Gastroesophageal sphincter (tissue), 4 donors: ENCODE results near the gene ABLIM2. TPM values are rescaled to one million over a fixed set of nuclear protein-coding genes. Genes with fewer than 3 reads are reported as not detected.

Experiments
- ATAC-seq: fragments of 150-250 bp; one replicate; pipeline ENCODE4 v1.9.1; 2016; ENCODE audit warnings: mild to moderate bottlenecking, moderate library complexity
- H3K27ac ChIP-seq, 4 donors: fragments of 200-600 bp; sonication (generic) in 3 of 4; 1 replicate in 3 of 4; 2 replicates in 1 of 4; pipeline ENCODE4 v1.5.1; 2016 to 2019
- H3K27me3 ChIP-seq: fragments of 200-600 bp; sonication (generic); one replicate; pipeline ENCODE4 v1.5.1; 2019
- H3K36me3 ChIP-seq, 2 donors: fragments of 200-600 bp; sonication (generic); one replicate each; pipeline ENCODE4 v1.5.1; 2019; ENCODE audit warnings: control low read depth in 1 of 2
- H3K4me1 ChIP-seq, 3 donors: fragments of 200-600 bp; sonication (generic); 1 replicate in 2 of 3; 2 replicates in 1 of 3; pipeline ENCODE4 v1.5.1; 2016 to 2019; ENCODE audit warnings: control low read depth in 2 of 3
- H3K4me3 ChIP-seq, 2 donors: fragments of 200-600 bp; sonication (generic); one replicate each; pipeline ENCODE4 v1.5.1; 2019; ENCODE audit warnings: mild to moderate bottlenecking in 1 of 2, moderate library complexity in 1 of 2
- H3K9me3 ChIP-seq, 3 donors: fragments of 200-600 bp; sonication (generic); one replicate each; pipeline ENCODE4 v1.5.1; 2017 to 2019; ENCODE audit warnings: control low read depth in 2 of 3
- CTCF ChIP-seq, 4 experiments: fragments of 200-600 bp in 2 of 4; fragments of 450-650 bp in 2 of 4; sonication (generic) in 1 of 4; IDR thresholded peaks; one replicate each; pipeline ENCODE4 v1.5.1; 2017 to 2019; ENCODE audit warnings: antibody characterized with exemption in 4 of 4, mild to moderate bottlenecking in 2 of 4, moderate library complexity in 2 of 4
- EP300 ChIP-seq: sonication (generic); formaldehyde crosslinking; IDR thresholded peaks from one replicate; pipeline ENCODE4 v1.6.1; 2017; ENCODE audit warnings: antibody characterized with exemption, mild to moderate bottlenecking
- POLR2A ChIP-seq, 2 donors: fragments of 450-650 bp; IDR thresholded peaks; one replicate each; pipeline ENCODE4 v1.6.1; 2017; ENCODE audit warnings: antibody characterized with exemption in 2 of 2, mild to moderate bottlenecking in 2 of 2, moderate library complexity in 1 of 2
- POLR2AphosphoS5 ChIP-seq: sonication (generic); formaldehyde crosslinking; IDR thresholded peaks from one replicate; pipeline ENCODE4 v1.6.1; 2017; ENCODE audit warnings: antibody characterized with exemption
- WGBS, 2 donors: methylation state at CpG; one replicate each; pipeline ENCODE4 v1.1.5; 2018; ENCODE audit warnings: low coverage in 1 of 2; 5-methylcytosine and 5-hydroxymethylcytosine counted together
- total RNA-seq, 4 donors: library from RNA; depleted of rRNA; stranded (reverse); fragments of >200 nt; gene quantifications; one replicate each; pipeline ENCODE4 v1.1.0, GENCODE V29; 2016

Gene ABLIM2
- total RNA-seq, 4 donors from 2014 or later: 5.0 to 13.5 (median 8.0) TPM

GRCh38 chr4:8102076-8102355 lies 56.6 kb downstream of the ABLIM2 start:
- no peak for ATAC-seq
- Histone ChIP-seq H3K4me3 (no peak overlapping the region), H3K36me3 (peaks cover 0 to 27% of the 10 kb centered on the region in 2 donors), H3K9me3 (no peaks in the 10 kb centered on the region), H3K27me3 (no peaks in the 10 kb centered on the region), H3K4me1 (peaks cover 0 to 22% (median 0%) of the 10 kb centered on the region in 3 donors), H3K27ac (peak overlapping the region in 1 of 4 donors; percentile 20)
- 86 to 88% methylated on average over 1 to 3 of the region's 3 CpGs for WGBS, 2 donors
- TF ChIP-seq POLR2AphosphoS5: no peak

GRCh38 chr4:8101213-8102075 lies 57.2 kb downstream of the ABLIM2 start:
- Histone ChIP-seq H3K27me3 (no peaks in the 10 kb centered on the region), H3K9me3 (no peaks in the 10 kb centered on the region), H3K4me1 (peaks cover 0 to 22% (median 0%) of the 10 kb centered on the region in 3 donors), H3K4me3 (no peak overlapping the region), H3K27ac (peak overlapping the region in 2 of 4 donors; percentile 28 to 40), H3K36me3 (peaks cover 0 to 32% of the 10 kb centered on the region in 2 donors)
- no peak for TF ChIP-seq POLR2A (IDR thresholded peaks at IDR 0.05)
- no peak for TF ChIP-seq EP300
- TF ChIP-seq POLR2AphosphoS5: peak; percentile 44
- ATAC-seq: peak; percentile 66
- 65 to 67% methylated on average over 5 to 18 of the region's 23 CpGs for WGBS, 2 donors

- Histone ChIP-seq H3K4me1 (peaks cover 0 to 22% (median 0%) of the 10 kb centered on the region in 3 donors), H3K4me3 (no peak overlapping the region), H3K27me3 (no peaks in the 10 kb centered on the region), H3K36me3 (peaks cover 0 to 31% of the 10 kb centered on the region in 2 donors), H3K9me3 (peaks cover 0 to 1% (median 0%) of the 10 kb centered on the region in 3 donors), H3K27ac (peak overlapping the region in 2 of 4 donors; percentile 38 to 49)
- peak; percentile 37 for ATAC-seq
- WGBS, 2 donors: 73 to 76% methylated on average over 3 to 4 of the region's 4 CpGs
- TF ChIP-seq POLR2AphosphoS5 (peak; percentile 67), POLR2A (IDR thresholded peaks at IDR 0.05) (no peak)
Measured at GRCh38 chr4:8099981-8100464, 58.6 kb downstream of the ABLIM2 start.

GRCh38 chr4:8098506-8098905 lies 60.1 kb downstream of the ABLIM2 start:
- peak overlapping the region in 2 of 4 donors; percentile 38 to 40 for H3K27ac ChIP-seq
- H3K4me3 ChIP-seq: no peak overlapping the region
- H3K9me3 ChIP-seq: peaks cover 0 to 16% (median 0%) of the 10 kb centered on the region in 3 donors
- H3K4me1 ChIP-seq: peaks cover 0 to 22% (median 0%) of the 10 kb centered on the region in 3 donors
- ATAC-seq: no peak
- H3K36me3 ChIP-seq: peaks cover 0 to 20% of the 10 kb centered on the region in 2 donors
- no peaks in the 10 kb centered on the region for H3K27me3 ChIP-seq
- 74% methylated on average over 3 of the region's 12 CpGs; no CpG with 5 or more reads in 1 of the 2 donors for WGBS, 2 donors
- TF ChIP-seq CTCF (IDR thresholded peaks at IDR 0.05) (no peak), POLR2A (IDR thresholded peaks at IDR 0.05) (no peak), EP300 (no peak), POLR2AphosphoS5 (no peak)

- WGBS, 2 donors: no CpG with 5 or more reads among the region's 8 CpGs
- TF ChIP-seq POLR2AphosphoS5: no peak
- TF ChIP-seq EP300: no peak
- Histone ChIP-seq H3K4me1 (peaks cover 0 to 22% (median 0%) of the 10 kb centered on the region in 3 donors), H3K9me3 (peaks cover 0 to 23% (median 0%) of the 10 kb centered on the region in 3 donors), H3K27me3 (no peaks in the 10 kb centered on the region), H3K36me3 (peaks cover 0 to 20% of the 10 kb centered on the region in 2 donors), H3K27ac (peak overlapping the region in 3 of 4 donors; percentile 48 to 68 (median 59)), H3K4me3 (no peak overlapping the region)
- no peak for ATAC-seq
Measured at GRCh38 chr4:8097721-8098345, 60.8 kb downstream of the ABLIM2 start.

GRCh38 chr4:8097141-8097541 lies 61.5 kb downstream of the ABLIM2 start:
- Histone ChIP-seq H3K4me1 (peaks cover 0 to 21% (median 0%) of the 10 kb centered on the region in 3 donors), H3K4me3 (no peak overlapping the region), H3K27ac (peak overlapping the region in 3 of 4 donors; percentile 48 to 68 (median 59)), H3K36me3 (peaks cover 0 to 20% of the 10 kb centered on the region in 2 donors), H3K27me3 (no peaks in the 10 kb centered on the region), H3K9me3 (peaks cover 0 to 26% (median 0%) of the 10 kb centered on the region in 3 donors)
- no peak for ATAC-seq
- WGBS, 2 donors: 96% methylated on average over 17 of the region's 23 CpGs; no CpG with 5 or more reads in 1 of the 2 donors
- TF ChIP-seq POLR2A (IDR thresholded peaks at IDR 0.05) (no peak), POLR2AphosphoS5 (no peak)

GRCh38 chr4:8096690-8097061 lies 61.9 kb downstream of the ABLIM2 start:
- Histone ChIP-seq H3K36me3 (peaks cover 0 to 20% of the 10 kb centered on the region in 2 donors), H3K4me3 (no peak overlapping the region), H3K27ac (peak overlapping the region in 3 of 4 donors; percentile 48 to 68 (median 59)), H3K4me1 (peaks cover 0 to 17% (median 0%) of the 10 kb centered on the region in 3 donors), H3K27me3 (no peaks in the 10 kb centered on the region), H3K9me3 (peaks cover 0 to 26% (median 0%) of the 10 kb centered on the region in 3 donors)
- WGBS, 2 donors: 68% methylated on average over 4 of the region's 12 CpGs; no CpG with 5 or more reads in 1 of the 2 donors
- no peak for ATAC-seq
- TF ChIP-seq EP300 (no peak), CTCF (IDR thresholded peaks at IDR 0.05) (no peak)
